ENCODE data around the gene ZNF749.
"Not testable (repeated sequence)": the region's sequence is repeated elsewhere in the genome, so short reads cannot be mapped to it uniquely, and the experiment has no call there.

ZNF749 gene

DNA sequence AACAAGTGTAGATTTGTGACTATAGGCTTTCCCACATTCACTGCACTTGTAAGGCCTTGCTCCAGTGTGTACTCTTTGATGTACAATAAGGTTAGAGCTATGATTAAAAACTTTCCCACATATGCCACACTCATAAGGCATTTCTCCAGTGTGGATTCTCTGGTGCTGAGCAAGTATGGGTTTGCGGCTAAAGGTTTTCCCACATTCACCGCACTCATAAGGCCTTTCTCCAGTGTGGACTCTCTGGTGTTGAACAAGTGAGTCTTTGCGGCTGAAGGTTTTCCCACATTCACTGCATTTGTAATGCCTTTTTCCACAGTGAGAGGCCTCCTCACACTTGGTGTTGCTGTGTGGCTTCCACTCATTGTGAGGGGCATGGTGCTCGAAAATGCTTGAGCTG, 38.5 kb downstream of the ZNF749 start:
- no peak for DNase-seq

DNA sequence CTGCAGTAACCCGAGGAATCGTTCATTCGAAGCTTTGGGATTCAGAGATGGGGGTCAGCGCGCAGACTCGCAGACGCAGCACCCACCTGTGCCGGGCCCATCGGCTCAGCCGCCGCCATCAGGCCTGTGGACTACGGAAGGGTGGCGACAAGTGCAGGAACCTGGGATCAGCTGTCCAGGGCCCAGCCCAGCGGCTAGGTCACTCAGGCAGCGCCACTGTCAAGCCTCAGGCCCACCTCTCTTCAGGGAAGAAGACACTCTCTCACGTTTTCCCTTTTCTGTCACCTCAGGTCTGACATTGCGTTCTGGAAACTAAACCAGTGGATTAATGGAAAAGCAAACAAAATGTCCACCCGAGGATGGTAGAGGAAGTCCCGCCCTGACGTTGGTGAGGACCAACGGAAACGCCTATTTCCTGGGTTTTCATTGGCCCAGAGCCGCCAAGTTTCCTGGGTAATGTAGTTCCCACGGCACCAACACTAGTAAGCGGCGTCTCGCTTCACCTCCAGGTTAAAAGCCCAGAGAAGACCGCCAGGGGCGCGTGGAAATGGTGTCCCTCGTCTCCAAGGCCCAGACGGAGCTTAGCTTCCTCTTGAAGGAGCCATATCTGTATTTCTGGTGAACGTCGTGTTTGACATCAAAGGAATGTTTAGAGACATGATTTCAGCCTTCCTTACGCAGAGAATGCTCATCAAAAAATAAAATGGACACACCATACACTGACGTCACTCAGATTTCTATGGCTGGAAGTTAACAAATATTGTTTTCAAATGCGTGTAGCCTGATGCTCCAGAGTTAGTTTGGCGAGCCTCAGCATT, 42.3 kb downstream of the ZNF749 start, which contains the start of gene ZNF772:
TSS of gene ZNF772 (minus strand) at position 376 of the 818 bp plus-strand sequence. CDS start at position 119, 257 bp downstream.
- peak; percentile 93 for DNase-seq

DNA sequence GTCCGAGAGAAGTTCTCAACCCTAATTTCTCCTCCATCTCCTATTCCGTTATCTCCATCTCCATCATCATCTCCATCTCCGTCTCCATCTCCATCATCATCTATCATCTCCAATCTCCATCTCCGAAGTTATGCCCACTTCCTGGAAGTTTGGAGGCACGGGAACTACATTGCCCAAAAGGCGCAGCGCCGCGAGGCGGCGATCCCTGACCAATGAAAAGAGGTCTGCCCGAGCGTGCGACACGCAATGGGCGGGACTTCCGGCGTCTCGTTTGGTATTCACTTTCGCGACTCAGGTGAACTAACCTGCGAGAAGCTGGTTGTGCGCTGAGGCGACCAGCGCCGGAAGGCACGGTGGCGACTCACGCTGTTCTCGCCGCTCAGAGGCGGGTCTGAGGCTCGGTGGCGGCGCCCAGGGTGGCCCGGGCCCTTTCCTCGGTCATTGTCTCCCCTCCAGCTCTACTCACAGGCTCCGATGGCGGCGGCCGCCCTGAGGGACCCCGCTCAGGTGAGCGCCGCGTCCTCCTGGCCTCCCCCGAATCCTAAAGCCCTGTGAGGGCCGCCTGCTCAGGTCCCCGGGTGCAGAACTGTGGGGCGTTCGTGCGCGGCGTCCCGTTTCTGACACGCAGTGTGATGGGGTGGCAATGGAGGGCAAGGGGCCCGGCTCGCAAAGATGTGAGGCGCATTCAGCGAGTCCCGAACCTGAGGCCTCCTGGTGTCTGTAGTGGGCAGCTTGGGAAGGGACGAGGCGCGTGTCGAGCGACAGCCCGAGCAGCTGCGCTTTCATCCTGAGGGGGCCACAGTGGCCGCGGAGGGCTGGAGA, 52.6 kb downstream of the ZNF749 start, which contains the start of gene ZNF419:
TSS of gene ZNF419 (plus strand) at position 274 of the 822 bp plus-strand sequence. CDS start at position 475, 201 bp downstream.
- DNase-seq, result peak; percentile 92

DNA sequence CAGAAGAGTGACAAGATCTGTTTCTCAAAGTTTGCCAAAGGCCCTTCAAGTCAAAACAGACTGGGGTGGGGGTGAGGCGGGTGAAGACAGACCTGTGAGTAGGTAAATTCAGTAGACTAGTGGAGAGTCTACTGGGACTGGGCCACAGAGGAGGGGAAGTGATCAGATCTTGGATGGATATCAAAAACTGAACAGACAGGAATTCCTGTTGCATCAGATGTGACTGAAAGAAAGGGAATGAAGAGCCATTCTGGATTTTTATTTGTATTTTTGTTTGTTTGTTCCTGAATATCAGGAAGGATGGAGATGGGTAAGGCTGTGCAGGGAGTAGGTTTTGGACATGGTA, 53.1 kb downstream of the ZNF749 start:
- not testable (repeated sequence) for DNase-seq
